NK-92 treated with Interleukin-12 subunit alpha and Interleukin-12 subunit beta, amount 100 ng/mL, for 24 hours (cell line): ENCODE data around the gene TTC21A.
"Not testable (repeated sequence)": the region's sequence is repeated elsewhere in the genome, so short reads cannot be mapped to it uniquely, and the experiment has no call there.

ENCODE experiments used
- DNase-seq: peaks from one replicate; lab custom pipeline; 2025; lab: John Stamatoyannopoulos, UW

The TTC21A gene, protein sequence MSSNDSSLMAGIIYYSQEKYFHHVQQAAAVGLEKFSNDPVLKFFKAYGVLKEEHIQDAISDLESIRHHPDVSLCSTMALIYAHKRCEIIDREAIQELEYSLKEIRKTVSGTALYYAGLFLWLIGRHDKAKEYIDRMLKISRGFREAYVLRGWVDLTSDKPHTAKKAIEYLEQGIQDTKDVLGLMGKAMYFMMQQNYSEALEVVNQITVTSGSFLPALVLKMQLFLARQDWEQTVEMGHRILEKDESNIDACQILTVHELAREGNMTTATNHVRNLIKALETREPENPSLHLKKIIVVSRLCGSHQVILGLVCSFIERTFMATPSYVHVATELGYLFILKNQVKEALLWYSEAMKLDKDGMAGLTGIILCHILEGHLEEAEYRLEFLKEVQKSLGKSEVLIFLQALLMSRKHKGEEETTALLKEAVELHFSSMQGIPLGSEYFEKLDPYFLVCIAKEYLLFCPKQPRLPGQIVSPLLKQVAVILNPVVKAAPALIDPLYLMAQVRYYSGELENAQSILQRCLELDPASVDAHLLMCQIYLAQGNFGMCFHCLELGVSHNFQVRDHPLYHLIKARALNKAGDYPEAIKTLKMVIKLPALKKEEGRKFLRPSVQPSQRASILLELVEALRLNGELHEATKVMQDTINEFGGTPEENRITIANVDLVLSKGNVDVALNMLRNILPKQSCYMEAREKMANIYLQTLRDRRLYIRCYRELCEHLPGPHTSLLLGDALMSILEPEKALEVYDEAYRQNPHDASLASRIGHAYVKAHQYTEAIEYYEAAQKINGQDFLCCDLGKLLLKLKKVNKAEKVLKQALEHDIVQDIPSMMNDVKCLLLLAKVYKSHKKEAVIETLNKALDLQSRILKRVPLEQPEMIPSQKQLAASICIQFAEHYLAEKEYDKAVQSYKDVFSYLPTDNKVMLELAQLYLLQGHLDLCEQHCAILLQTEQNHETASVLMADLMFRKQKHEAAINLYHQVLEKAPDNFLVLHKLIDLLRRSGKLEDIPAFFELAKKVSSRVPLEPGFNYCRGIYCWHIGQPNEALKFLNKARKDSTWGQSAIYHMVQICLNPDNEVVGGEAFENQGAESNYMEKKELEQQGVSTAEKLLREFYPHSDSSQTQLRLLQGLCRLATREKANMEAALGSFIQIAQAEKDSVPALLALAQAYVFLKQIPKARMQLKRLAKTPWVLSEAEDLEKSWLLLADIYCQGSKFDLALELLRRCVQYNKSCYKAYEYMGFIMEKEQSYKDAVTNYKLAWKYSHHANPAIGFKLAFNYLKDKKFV (N-terminal part only)

DNA sequence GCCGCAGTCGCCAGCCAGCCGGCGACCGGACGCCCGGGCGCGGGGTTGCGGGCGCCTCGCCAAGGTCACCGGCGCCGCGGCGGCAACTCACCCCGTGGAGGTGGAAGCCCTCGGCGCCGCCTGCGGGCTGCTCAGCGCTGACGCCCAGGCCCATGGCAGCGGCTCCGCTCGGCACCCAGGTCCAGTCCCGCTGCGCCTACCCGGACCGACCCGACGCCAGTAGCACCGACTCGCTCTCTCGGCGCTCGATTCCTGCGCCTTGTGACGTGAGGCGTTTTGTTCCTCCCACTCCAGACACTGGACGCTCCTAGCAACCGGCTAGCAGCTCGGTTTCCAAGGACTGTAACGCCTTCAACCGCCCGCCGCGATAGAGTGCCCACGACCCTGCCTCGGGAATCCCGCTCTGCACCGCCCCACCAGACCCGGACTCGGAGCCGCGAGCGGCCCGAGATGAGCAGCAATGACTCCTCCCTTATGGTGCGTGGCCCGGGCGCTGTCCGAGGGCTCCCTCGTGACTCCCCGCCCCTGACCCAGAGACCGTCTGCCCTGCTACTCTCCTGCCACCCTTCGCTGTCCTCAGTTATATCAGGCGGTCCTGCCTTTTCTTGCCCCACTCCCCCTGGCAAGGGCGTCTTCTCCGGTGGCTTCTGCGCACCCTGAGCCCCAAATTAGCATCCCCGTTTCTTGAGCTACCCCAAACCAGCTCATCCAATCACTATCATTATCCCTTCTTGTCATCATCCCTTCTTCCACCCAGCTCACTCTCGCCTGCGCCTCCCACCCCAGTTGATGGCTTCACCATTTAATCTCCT, at the start of gene TTC21A, which contains the start of gene GORASP1:
TSS of gene TTC21A (plus strand) at position 293 of the 812 bp plus-strand sequence. CDS start at position 451, 158 bp downstream.
TSS of gene GORASP1 (minus strand) at position 240 of the 812 bp plus-strand sequence. CDS start at position 154, 86 bp downstream.
- peak; percentile 13 for DNase-seq

GRCh38 chr3:39061228-39061627, 46.3 kb upstream of the TTC21A start:
- not testable (repeated sequence) for DNase-seq

DNA sequence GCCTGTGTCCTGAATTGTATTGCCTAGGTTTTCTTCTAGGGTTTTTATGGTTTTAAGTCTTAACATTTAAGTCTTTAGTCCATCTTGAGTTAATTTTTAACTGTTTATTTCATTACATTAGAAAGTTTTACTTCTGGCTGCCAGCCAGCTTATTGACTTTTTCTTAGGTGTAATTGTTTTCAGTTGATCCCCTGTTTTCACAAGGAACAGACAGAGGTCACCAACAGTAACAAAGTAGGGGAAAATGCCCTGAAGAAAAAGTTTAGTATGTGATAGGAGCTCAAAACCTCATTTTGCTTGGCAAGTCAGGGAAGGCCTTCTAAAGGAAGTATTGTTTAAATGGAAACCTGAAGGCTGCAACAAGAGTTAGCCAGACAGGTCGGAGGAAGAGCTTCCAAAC, 45.3 kb upstream of the TTC21A start:
- no peak for DNase-seq

DNA sequence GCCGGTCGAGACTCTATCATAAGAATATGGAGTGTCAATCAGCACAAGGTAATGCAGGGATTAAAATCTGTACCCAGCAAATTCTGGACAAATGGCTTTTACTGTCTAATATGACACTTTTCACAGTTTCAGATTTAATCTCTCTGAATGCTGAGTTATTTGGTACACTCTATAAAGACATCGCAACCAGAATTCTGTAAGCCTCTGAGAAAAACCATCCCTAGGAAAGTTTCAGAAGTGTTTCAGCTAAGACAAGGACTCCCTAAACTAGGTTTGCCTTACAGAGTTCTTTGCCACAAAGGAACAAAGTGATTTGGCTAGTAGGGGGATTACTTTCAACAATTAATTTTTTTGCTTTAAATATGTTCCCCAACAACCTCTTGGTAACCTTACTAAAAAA, 44.3 kb upstream of the TTC21A start:
- DNase-seq = no peak

DNA sequence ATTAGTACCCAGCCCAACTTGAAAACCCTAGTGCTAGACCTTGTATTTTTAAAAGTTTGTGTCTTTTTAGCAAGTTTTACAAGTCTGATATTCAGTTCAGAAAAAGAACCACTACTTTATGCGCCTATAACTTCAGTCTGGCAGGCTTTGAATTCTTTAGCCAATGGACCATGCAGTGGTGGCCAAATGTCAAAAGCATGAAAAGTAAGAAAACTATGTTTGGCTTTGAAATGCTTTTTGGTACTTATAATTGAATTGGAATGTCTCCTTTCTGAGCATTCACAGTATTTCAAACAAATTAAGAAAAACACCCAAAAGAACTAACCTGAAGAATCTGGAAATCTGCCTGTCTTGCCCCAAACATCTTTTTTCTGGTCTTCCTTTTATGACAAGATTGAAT, 42.8 kb upstream of the TTC21A start:
- no peak for DNase-seq

DNA sequence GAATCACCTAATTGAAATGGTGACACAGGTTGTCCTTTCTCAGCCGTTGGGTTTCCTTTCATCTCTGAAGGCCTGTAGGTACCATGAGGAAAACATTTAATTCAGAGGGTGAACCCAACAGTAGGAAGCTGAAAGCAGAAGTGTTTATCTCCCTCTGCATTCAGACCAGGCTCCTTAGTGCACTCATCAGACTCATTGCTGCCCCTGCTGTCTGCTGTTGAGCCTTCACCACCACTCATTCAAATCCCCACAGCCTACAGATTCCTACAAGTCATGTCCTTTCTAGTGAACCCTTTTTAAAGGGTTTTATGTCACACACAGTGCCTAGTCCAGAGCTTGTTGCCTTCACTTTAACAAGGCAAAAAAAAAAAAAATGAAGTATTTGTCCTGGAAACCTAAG, 42.3 kb upstream of the TTC21A start:
- DNase-seq = no peak

- no peak for DNase-seq
Measured at GRCh38 chr3:39067286-39067685, 40.2 kb upstream of the TTC21A start.

- no peak for DNase-seq
Measured at GRCh38 chr3:39068556-39068955, 38.9 kb upstream of the TTC21A start.

GRCh38 chr3:39075910-39076309, 31.6 kb upstream of the TTC21A start:
- no peak for DNase-seq

DNA sequence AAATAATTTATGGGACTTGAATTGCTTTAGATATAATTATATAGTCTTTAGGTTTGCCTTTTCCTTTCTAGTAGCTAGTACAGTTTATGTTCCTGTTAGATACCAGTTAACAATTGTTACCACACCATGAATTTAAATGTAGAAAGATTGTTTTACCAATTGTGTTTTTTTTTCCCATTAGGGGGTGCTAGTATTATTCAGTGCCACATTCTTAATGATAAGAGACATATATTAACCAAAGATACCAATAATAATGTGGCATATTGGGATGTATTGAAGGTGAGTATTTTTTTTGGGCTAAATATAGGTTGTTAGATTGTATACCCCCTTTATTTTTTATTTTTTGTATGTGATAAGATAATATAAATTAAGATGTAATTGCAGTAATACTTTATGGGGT, 27.9 kb upstream of the TTC21A start:
- DNase-seq = no peak

DNA sequence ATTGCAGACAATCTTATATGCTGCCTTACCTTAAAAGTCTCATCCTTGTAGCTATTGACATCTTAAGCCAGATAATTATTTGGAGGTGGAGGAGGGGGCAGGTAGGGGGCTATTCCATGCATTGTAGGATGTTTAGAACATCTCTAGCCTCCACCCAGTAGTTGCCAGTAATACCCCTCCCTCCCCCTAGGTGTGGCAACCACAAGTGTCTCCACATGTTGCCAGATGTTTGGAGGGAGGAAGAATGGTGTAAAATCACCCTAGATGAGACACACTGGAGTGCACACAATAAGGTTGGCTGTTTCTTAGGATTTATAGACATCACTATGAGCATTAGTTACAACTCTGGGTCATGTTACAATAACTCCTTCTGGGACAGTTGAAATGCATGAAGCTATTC, 27.5 kb upstream of the TTC21A start:
- DNase-seq = no peak

GRCh38 chr3:39082666-39083313, 24.7 kb upstream of the TTC21A start:
- DNase-seq = no peak

DNA sequence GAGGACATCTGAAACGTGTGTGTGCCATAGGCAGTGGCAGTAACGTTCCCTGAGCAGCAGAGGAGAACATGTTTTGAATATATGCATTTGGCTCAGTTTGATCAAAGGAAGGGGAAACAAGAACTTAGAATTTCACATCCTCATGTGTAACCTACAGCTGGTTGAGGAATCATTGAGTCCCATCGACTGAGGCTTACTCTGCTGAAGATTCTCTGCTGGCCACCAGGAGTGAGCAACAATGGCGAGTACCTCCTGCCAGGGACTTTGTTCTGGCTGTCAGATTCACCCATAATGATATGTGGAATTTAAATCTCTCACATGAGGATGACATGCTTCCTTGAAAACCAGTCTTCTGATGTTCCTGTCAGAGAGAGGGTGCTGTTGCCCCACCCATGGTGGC, 21.3 kb upstream of the TTC21A start:
- DNase-seq = no peak

- DNase-seq = no peak
Measured at GRCh38 chr3:39088456-39088855, 19.0 kb upstream of the TTC21A start.

DNA sequence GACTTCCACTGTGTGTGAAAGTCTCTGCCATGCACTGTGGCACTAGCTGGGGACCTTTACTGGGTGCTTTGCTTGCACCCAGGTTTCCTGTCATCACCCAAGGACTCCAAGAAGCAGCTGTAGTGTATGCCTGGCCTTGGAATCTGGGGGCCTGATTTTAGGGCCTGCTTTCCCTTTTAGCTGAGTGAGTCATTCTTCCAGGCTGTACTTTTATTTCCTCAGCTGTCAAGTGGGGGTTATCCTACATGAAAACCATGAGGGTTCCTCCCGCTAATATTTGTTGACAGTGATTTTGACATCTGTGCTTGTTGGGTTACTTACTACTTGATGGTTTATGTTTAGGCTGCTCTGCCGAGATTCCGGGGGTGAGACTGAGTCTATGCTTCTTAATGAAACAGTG, 18.6 kb upstream of the TTC21A start:
- no peak for DNase-seq

DNA sequence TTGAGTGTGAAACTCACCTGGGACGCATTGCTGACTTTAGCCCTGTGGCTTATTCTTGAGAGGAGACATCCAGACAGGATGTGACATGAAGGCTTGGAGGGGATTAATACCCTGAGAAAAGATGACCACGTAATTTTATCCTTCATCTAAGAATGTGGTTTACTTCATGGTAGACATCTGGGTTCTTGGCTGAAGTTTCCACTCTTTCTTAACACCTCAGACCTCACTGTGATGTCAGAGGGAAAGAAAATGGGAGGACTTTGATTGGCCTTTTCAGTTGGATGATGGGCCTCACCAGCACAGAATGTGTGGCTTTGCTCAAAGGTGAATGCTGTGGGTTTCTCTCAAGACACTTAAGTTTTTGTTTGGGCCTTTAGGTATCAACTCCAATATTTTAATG, 16.6 kb upstream of the TTC21A start:
- DNase-seq = no peak

GRCh38 chr3:39094851-39095677, 12.4 kb upstream of the TTC21A start:
- DNase-seq = no peak

GRCh38 chr3:39095778-39096177, 11.7 kb upstream of the TTC21A start:
- DNase-seq = no peak

DNA sequence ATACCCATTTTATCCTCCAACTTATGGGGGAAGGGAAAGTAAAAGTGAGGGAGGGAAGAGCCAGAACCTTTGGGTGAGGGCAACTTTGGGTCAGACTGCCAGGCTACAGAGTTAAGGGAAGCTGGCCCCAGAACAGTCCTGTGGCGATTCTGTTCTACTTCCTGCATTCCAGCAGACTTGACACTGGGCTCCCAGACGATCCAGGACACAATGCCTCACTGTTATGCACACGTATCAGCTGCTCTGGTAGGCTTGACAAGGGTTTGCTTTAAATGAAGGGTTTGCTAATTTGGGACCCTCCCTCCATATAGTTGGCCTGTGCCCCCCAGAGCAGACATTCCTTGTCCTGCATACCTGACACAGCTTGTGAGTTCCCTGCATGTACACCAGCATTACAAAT, 10.7 kb upstream of the TTC21A start:
- no peak for DNase-seq
